ENCODE measurements around the gene KCNH5. TPM values are rescaled to one million over a fixed set of nuclear protein-coding genes. Genes with fewer than 3 reads are reported as not detected.
A peak's percentile ranks its signal among the peaks of the same experiment; 100 is the strongest.

The KCNH5 gene
- total and polyA plus RNA-seq, 2 donors (not counting 1 experiment from before 2014, with no cell fraction given) = 0.03 to 0.83 TPM

GRCh38 chr14:62847168-62847567, 198.1 kb downstream of the KCNH5 start:
- Histone ChIP-seq H3K4me2 (ENCODE audit: extremely low read depth, insufficient read depth, low read length) (no peak overlapping the region), H3K27me3 (ENCODE audit: control insufficient read depth, insufficient read depth, low read length) (no peaks in the 10 kb centered on the region), H3K27ac (ENCODE audit: insufficient read depth, low read length) (no peak overlapping the region), H3K79me2 (ENCODE audit: control insufficient read depth, insufficient read depth, low read length) (no peaks in the 10 kb centered on the region), H3K9ac (ENCODE audit: insufficient read depth, low read length) (no peak overlapping the region), H2AFZ (ENCODE audit: low read length) (no peak overlapping the region), H3K4me1 (ENCODE audit: control insufficient read depth, extremely low read depth, insufficient read depth, low read length) (no peaks in the 10 kb centered on the region), H3K4me3 (replicated peaks in 1 of 4; ENCODE audit: control extremely low read depth in 1 of 4, insufficient read depth in 1 of 4, low read depth in 3 of 4, low read length in 4 of 4) (no peak overlapping the region), H3K9me3 (ENCODE audit: control insufficient read depth, insufficient read depth, low read depth, low read length) (no peaks in the 10 kb centered on the region), H4K20me1 (ENCODE audit: control insufficient read depth, extremely low read depth, insufficient read depth, low read length) (no peaks in the 10 kb centered on the region), H3K36me3 (ENCODE audit: control insufficient read depth, insufficient read depth, low read length) (no peaks in the 10 kb centered on the region)
- TF ChIP-seq CTCF (conservative IDR thresholded peaks at IDR 0.05 in 1 of 2, IDR thresholded peaks at IDR 0.05 in 1 of 2; ENCODE audit: low read depth in 1 of 2, low read length in 2 of 2) = no peak
- TF ChIP-seq EZH2 (IDR thresholded peaks at IDR 0.05; ENCODE audit: low read length, missing control alignments) = no peak
- peak in 1 of 2 donors; percentile 57 for DNase-seq (ENCODE audit: low read depth in 2 of 2)

GRCh38 chr14:62844546-62844945, 200.7 kb downstream of the KCNH5 start:
- H3K27me3 ChIP-seq (ENCODE audit: control insufficient read depth, insufficient read depth, low read length) = no peaks in the 10 kb centered on the region
- H3K27ac ChIP-seq (ENCODE audit: insufficient read depth, low read length) = no peak overlapping the region
- no peak overlapping the region for H3K4me2 ChIP-seq (ENCODE audit: extremely low read depth, insufficient read depth, low read length)
- no peak overlapping the region for H2AFZ ChIP-seq (ENCODE audit: low read length)
- no peak overlapping the region for H3K9ac ChIP-seq (ENCODE audit: insufficient read depth, low read length)
- TF ChIP-seq CTCF (conservative IDR thresholded peaks at IDR 0.05 in 1 of 2, IDR thresholded peaks at IDR 0.05 in 1 of 2; ENCODE audit: low read depth in 1 of 2, low read length in 2 of 2) (no peak), EZH2 (IDR thresholded peaks at IDR 0.05; ENCODE audit: low read length, missing control alignments) (no peak)
- no peak overlapping the region for H3K4me3 ChIP-seq (replicated peaks in 1 of 4; ENCODE audit: control extremely low read depth in 1 of 4, insufficient read depth in 1 of 4, low read depth in 3 of 4, low read length in 4 of 4)
- H4K20me1 ChIP-seq (ENCODE audit: control insufficient read depth, extremely low read depth, insufficient read depth, low read length) = no peaks in the 10 kb centered on the region
- no peak for DNase-seq (ENCODE audit: low read depth in 2 of 2)
- no peaks in the 10 kb centered on the region for H3K4me1 ChIP-seq (ENCODE audit: control insufficient read depth, extremely low read depth, insufficient read depth, low read length)
- H3K79me2 ChIP-seq (ENCODE audit: control insufficient read depth, insufficient read depth, low read length) = no peaks in the 10 kb centered on the region
- H3K36me3 ChIP-seq (ENCODE audit: control insufficient read depth, insufficient read depth, low read length) = no peaks in the 10 kb centered on the region
- H3K9me3 ChIP-seq (ENCODE audit: control insufficient read depth, insufficient read depth, low read depth, low read length) = no peaks in the 10 kb centered on the region

GRCh38 chr14:62824086-62824485, 221.2 kb downstream of the KCNH5 start:
- peak in 1 of 2 donors; percentile 64 for DNase-seq (ENCODE audit: low read depth in 2 of 2)
- Histone ChIP-seq H2AFZ (ENCODE audit: low read length) (no peak overlapping the region), H3K27me3 (ENCODE audit: control insufficient read depth, insufficient read depth, low read length) (no peaks in the 10 kb centered on the region), H3K36me3 (ENCODE audit: control insufficient read depth, insufficient read depth, low read length) (no peaks in the 10 kb centered on the region), H4K20me1 (ENCODE audit: control insufficient read depth, extremely low read depth, insufficient read depth, low read length) (no peaks in the 10 kb centered on the region), H3K79me2 (ENCODE audit: control insufficient read depth, insufficient read depth, low read length) (no peaks in the 10 kb centered on the region), H3K27ac (ENCODE audit: insufficient read depth, low read length) (no peak overlapping the region), H3K9me3 (ENCODE audit: control insufficient read depth, insufficient read depth, low read depth, low read length) (no peaks in the 10 kb centered on the region), H3K4me3 (replicated peaks in 1 of 4; ENCODE audit: control extremely low read depth in 1 of 4, insufficient read depth in 1 of 4, low read depth in 3 of 4, low read length in 4 of 4) (no peak overlapping the region), H3K9ac (ENCODE audit: insufficient read depth, low read length) (no peak overlapping the region), H3K4me2 (ENCODE audit: extremely low read depth, insufficient read depth, low read length) (no peak overlapping the region), H3K4me1 (ENCODE audit: control insufficient read depth, extremely low read depth, insufficient read depth, low read length) (no peaks in the 10 kb centered on the region)
- TF ChIP-seq CTCF (conservative IDR thresholded peaks at IDR 0.05 in 1 of 2, IDR thresholded peaks at IDR 0.05 in 1 of 2; ENCODE audit: low read depth in 1 of 2, low read length in 2 of 2) = no peak
- no peak for TF ChIP-seq EZH2 (IDR thresholded peaks at IDR 0.05; ENCODE audit: low read length, missing control alignments)

All from fibroblast of lung (primary cell).